Upper lobe of left lung (tissue), 6 donors: ENCODE results near the gene ITPR2. TPM values are rescaled to one million over a fixed set of nuclear protein-coding genes. Genes with fewer than 3 reads are reported as not detected.
"Not testable (repeated sequence)": the region's sequence is repeated elsewhere in the genome, so short reads cannot be mapped to it uniquely, and the experiment has no call there.

Experiments
- ATAC-seq, 2 donors: fragments of 200-7000 bp; cut with Tn5 transposase; one replicate each; pipeline ENCODE4 v1.9.1; 2022; ENCODE audit warnings: mild to moderate bottlenecking in 2 of 2, moderate library complexity in 2 of 2; ENCODE audit not compliant: low FRiP score in 2 of 2
- DNase-seq, 2 donors: peaks; one replicate each; pipeline ENCODE4 v3.0.0-alpha.2; 2019 to 2020
- H3K27ac ChIP-seq, 4 donors: fragments of 200-600 bp; sonication (generic); one replicate each; pipeline ENCODE4 v1.5.1; 2016 to 2019
- H3K27me3 ChIP-seq, 4 donors: fragments of 200-600 bp; sonication (generic); one replicate each; pipeline ENCODE4 v1.5.1; 2017 to 2019
- H3K36me3 ChIP-seq, 4 donors: fragments of 200-600 bp; sonication (generic); one replicate each; pipeline ENCODE4 v1.5.1; 2016 to 2019
- H3K4me1 ChIP-seq, 4 donors: fragments of 200-600 bp; sonication (generic); one replicate each; pipeline ENCODE4 v1.5.1; 2018 to 2019
- H3K4me3 ChIP-seq, 4 donors: fragments of 200-600 bp; sonication (generic); one replicate each; pipeline ENCODE4 v1.5.1; 2017 to 2019; ENCODE audit warnings: mild to moderate bottlenecking in 2 of 4, moderate library complexity in 1 of 4
- H3K9me3 ChIP-seq, 4 donors: fragments of 200-600 bp; sonication (generic); one replicate each; pipeline ENCODE4 v1.5.1; 2018 to 2019
- CTCF ChIP-seq, 6 experiments: fragments of 450-650 bp in 4 of 6; fragments of 200-600 bp in 2 of 6; sonication (generic) in 2 of 6; IDR thresholded peaks; one replicate each; pipeline ENCODE4 v1.5.1; 2016 to 2019; ENCODE audit warnings: antibody characterized with exemption in 6 of 6
- EP300 ChIP-seq, 4 donors: sonication (generic); formaldehyde crosslinking; IDR thresholded peaks; one replicate each; pipeline ENCODE4 v1.5.1; 2017; ENCODE audit warnings: antibody characterized with exemption in 4 of 4, control low read depth in 2 of 4
- POLR2A ChIP-seq, 4 donors: fragments of 450-650 bp; IDR thresholded peaks; one replicate each; pipeline ENCODE4 v1.5.1; 2016 to 2017; ENCODE audit warnings: antibody characterized with exemption in 4 of 4, mild to moderate bottlenecking in 2 of 4
- POLR2AphosphoS5 ChIP-seq, 2 donors: sonication (generic); formaldehyde crosslinking; IDR thresholded peaks; one replicate each; pipeline ENCODE4 v1.5.1; 2017; ENCODE audit warnings: antibody characterized with exemption in 2 of 2
- WGBS, 2 donors: methylation state at CpG; one replicate each; pipeline ENCODE4 v1.1.5; 2017 to 2018; 5-methylcytosine and 5-hydroxymethylcytosine counted together
- total RNA-seq, 6 donors: library from RNA; depleted of rRNA in 4 of 6; stranded (reverse); fragments of >200 nt in 4 of 6; gene quantifications; one replicate each; pipeline versions ENCODE4 v1.1.0 to v1.2.1, GENCODE V29; 2016 to 2021
- donor health status: DM: no; HTN: no; CAD: no; lungs with moderate emphysema.
- donor health status: DM: no; HTN: yes; CAD: no; lungs with severe emphysema.

ITPR2 gene
- total RNA-seq, 6 donors from 2014 or later = 35.5 to 115 (median 45.0) TPM

- WGBS, 2 donors = 86 to 92% methylated on average over 1 of the region's 1 CpG
- no peak overlapping the region for H3K27ac ChIP-seq
Measured at GRCh38 chr12:26520109-26520508, 312.9 kb downstream of the ITPR2 start.

GRCh38 chr12:26519462-26519861 is 313.5 kb downstream of the ITPR2 start:
- H3K4me1 ChIP-seq = peaks cover 5 to 11% (median 7%) of the 10 kb centered on the region in 4 donors
- ATAC-seq = no peak
- no peaks in the 10 kb centered on the region for H3K27me3 ChIP-seq
- H3K27ac ChIP-seq = no peak overlapping the region
- no peak overlapping the region for H3K4me3 ChIP-seq
- no peaks in the 10 kb centered on the region for H3K9me3 ChIP-seq
- no peak for DNase-seq
- TF ChIP-seq CTCF (IDR thresholded peaks at IDR 0.05) = no peak
- TF ChIP-seq POLR2A (IDR thresholded peaks at IDR 0.05) = no peak
- no peak for TF ChIP-seq EP300 (IDR thresholded peaks at IDR 0.05)
- TF ChIP-seq POLR2AphosphoS5 (IDR thresholded peaks at IDR 0.05) = no peak
- H3K36me3 ChIP-seq = no peaks in the 10 kb centered on the region
- WGBS, 2 donors = 91 to 95% methylated on average over 3 of the region's 3 CpGs

More at GRCh38 chr12:26520109-26520508, 312.9 kb downstream of the ITPR2 start:
- no peaks in the 10 kb centered on the region for H3K36me3 ChIP-seq
- DNase-seq (no peak), ATAC-seq (no peak)
- H3K4me1 ChIP-seq = peaks cover 5 to 11% (median 7%) of the 10 kb centered on the region in 4 donors
- TF ChIP-seq POLR2A (IDR thresholded peaks at IDR 0.05) (no peak), EP300 (IDR thresholded peaks at IDR 0.05) (no peak), CTCF (IDR thresholded peaks at IDR 0.05) (no peak), POLR2AphosphoS5 (IDR thresholded peaks at IDR 0.05) (no peak)
- peaks cover 0 to 4% (median 2%) of the 10 kb centered on the region in 4 donors for H3K9me3 ChIP-seq
- H3K4me3 ChIP-seq = no peak overlapping the region
- no peaks in the 10 kb centered on the region for H3K27me3 ChIP-seq

GRCh38 chr12:26517320-26517719 is 315.7 kb downstream of the ITPR2 start:
- not testable (repeated sequence) for H3K36me3 ChIP-seq, H3K4me3 ChIP-seq, DNase-seq, H3K4me1 ChIP-seq, H3K27ac ChIP-seq, H3K9me3 ChIP-seq, H3K27me3 ChIP-seq, ATAC-seq
- 85 to 86% methylated on average over 3 of the region's 3 CpGs for WGBS, 2 donors

- Histone ChIP-seq H3K4me1 (no peaks in the 10 kb centered on the region), H3K9me3 (no peaks in the 10 kb centered on the region), H3K27ac (no peak overlapping the region), H3K4me3 (no peak overlapping the region), H3K36me3 (no peaks in the 10 kb centered on the region), H3K27me3 (no peaks in the 10 kb centered on the region)
- ATAC-seq = peak in 1 of 2 donors; percentile 49
- DNase-seq = no peak
- TF ChIP-seq CTCF (IDR thresholded peaks at IDR 0.05) = no peak
- no peak for TF ChIP-seq EP300 (IDR thresholded peaks at IDR 0.05)
- no peak for TF ChIP-seq POLR2AphosphoS5 (IDR thresholded peaks at IDR 0.05)
- no peak for TF ChIP-seq POLR2A (IDR thresholded peaks at IDR 0.05)
- 68 to 78% methylated on average over 3 of the region's 3 CpGs for WGBS, 2 donors
Measured at GRCh38 chr12:26514364-26514763, 318.6 kb downstream of the ITPR2 start.

- no peaks in the 10 kb centered on the region for H3K27me3 ChIP-seq
- H3K4me3 ChIP-seq = no peak overlapping the region
- WGBS, 2 donors = 73 to 80% methylated on average over 4 of the region's 4 CpGs
- no peaks in the 10 kb centered on the region for H3K9me3 ChIP-seq
- ATAC-seq (no peak), DNase-seq (no peak)
- no peak overlapping the region for H3K27ac ChIP-seq
- no peak for TF ChIP-seq CTCF (IDR thresholded peaks at IDR 0.05)
- no peak for TF ChIP-seq POLR2AphosphoS5 (IDR thresholded peaks at IDR 0.05)
- no peak for TF ChIP-seq EP300 (IDR thresholded peaks at IDR 0.05)
- no peak for TF ChIP-seq POLR2A (IDR thresholded peaks at IDR 0.05)
- no peaks in the 10 kb centered on the region for H3K4me1 ChIP-seq
- no peaks in the 10 kb centered on the region for H3K36me3 ChIP-seq
Measured at GRCh38 chr12:26513363-26514043, 319.5 kb downstream of the ITPR2 start.
